OCI-LY3 (cell line): ENCODE measurements around the gene PANK4.

Experiments used
- CTCF ChIP-seq: fragments of 200-600, 300-600 bp; sonication (generic); IDR thresholded peaks from 2 replicates; pipeline ENCODE4 v1.5.1; 2014; ENCODE audit warnings: antibody characterized with exemption, low read length, low read depth
- EZH2phosphoT487 ChIP-seq: fragments of 200-600 bp; shearing (Covaris generic); IDR thresholded peaks from 2 replicates; pipeline ENCODE4 v1.6.1; 2018; ENCODE audit warnings: antibody characterized with exemption, mixed run types, low read depth

DNA sequence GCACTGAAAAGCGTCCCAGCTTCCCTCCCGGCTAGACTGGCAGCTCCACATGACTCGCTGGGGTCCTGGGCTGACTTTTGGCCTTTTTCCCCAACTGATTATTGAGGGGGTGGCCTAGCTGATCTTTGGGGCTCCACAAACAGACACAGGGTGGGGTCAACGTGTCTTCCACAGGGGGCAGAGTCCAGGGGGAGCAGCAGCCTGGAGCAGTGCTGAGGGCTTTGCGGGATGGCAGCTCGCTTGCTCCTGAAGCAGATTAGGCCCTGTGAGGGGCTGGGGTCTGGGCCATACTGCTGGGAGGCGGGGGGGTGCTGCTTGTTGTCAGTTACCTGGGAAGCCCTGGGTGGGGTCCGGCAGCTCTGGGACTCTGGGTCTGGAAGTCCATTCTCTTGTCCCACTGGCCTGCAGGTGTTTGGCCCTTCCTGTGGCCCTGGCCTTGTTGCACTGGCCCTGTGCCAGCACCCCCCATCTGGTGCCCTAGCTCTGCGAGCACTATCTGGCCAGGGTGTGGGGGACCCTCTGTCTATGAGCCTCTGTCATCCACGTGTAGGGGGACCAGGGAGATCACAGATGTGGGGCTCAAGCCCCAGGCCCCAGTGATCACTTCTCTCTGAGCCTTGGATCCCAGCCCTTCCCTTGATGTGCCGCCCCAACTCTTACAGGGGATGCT lies 16.0 kb upstream of the PANK4 start:
- no peak for TF ChIP-seq CTCF
- TF ChIP-seq EZH2phosphoT487 = no peak
